GM21528 (cell line): ENCODE results near the gene SLC35A1.
"Not testable (repeated sequence)": the region's sequence is repeated elsewhere in the genome, so short reads cannot be mapped to it uniquely, and the experiment has no call there.

Source experiments
- ATAC-seq: cut with Tn5 transposase; IDR thresholded peaks from one replicate; pipeline ENCODE4 v1.9.1; 2021; ENCODE audit warnings: mild to moderate bottlenecking, moderate library complexity; ENCODE audit not compliant: unreplicated experiment, low FRiP score

The SLC35A1 gene, protein sequence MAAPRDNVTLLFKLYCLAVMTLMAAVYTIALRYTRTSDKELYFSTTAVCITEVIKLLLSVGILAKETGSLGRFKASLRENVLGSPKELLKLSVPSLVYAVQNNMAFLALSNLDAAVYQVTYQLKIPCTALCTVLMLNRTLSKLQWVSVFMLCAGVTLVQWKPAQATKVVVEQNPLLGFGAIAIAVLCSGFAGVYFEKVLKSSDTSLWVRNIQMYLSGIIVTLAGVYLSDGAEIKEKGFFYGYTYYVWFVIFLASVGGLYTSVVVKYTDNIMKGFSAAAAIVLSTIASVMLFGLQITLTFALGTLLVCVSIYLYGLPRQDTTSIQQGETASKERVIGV

GRCh38 chr6:87472525-87473418 is at the start of gene SLC35A1:
SLC35A1 (plus strand) TSS chr6:87472974; CDS start chr6:87473004, 30 bp downstream.
- peak; percentile 93 for ATAC-seq

DNA sequence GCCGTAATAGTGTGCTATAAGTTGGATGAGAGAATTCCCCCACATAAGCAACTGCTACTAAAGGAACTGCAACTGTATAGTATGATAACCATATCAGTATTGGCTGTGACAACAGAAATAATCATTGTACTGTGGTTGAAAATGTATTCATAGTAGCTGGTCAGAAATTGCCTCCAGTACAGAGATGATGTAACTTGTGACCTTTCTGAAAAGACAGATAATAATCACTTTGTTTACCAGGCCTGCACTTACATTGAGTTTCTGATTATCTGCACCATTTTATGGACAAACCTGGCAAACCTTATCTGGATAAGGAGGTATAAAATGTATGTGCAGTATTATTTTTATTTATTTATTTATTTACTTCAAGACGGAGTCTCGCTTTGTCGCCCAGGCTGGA is 46.0 kb upstream of the SLC35A1 start:
- no peak for ATAC-seq

- no peak for ATAC-seq
Measured at GRCh38 chr6:87430499-87430898, 42.3 kb upstream of the SLC35A1 start.

- ATAC-seq: no peak
Measured at GRCh38 chr6:87431263-87431662, 41.5 kb upstream of the SLC35A1 start.

- no peak for ATAC-seq
Measured at GRCh38 chr6:87436435-87436834, 36.3 kb upstream of the SLC35A1 start.

DNA sequence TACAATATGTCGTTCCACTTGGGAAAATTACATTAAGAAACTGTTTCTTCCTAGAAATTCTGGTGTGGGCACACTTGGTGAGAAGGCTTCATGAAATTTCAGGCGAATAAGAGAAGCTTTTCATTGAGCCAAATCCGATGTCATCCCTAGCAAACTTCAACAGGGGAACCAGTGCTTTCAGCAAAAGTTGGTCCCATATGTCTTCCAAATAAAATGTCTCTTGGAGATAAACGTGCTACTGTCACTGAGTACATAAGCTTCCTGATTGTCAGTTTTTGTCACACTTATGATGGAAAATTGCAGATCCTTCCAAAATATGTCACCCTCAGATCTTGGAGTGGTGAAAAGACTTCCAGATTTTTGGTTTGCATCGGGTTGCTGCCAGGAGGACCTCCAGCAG is 31.1 kb upstream of the SLC35A1 start:
- no peak for ATAC-seq

GRCh38 chr6:87444362-87444761 is 28.4 kb upstream of the SLC35A1 start:
- no peak for ATAC-seq

DNA sequence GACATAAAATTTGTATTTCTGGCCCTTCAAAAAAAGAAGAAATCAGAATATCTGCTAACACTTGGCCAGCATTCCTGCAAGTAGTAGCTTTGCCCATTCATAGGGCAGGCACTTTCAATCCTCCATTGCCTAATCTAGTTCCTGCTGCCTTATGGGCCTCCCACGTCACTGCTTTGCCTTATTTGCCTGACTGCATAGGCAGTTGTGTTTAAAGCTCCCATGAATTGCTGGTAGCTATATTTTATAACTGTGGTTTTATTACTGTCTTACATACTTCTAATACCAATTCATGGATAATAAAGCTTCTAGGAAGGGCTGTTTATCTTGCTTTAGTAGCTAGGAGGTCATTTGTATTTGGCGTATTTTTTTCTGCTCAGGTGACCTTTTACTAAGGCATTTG is 7.7 kb upstream of the SLC35A1 start:
- ATAC-seq: no peak

- peak; percentile 84 for ATAC-seq
Measured at GRCh38 chr6:87473419-87473903, 687 bp downstream of the SLC35A1 start.

GRCh38 chr6:87481931-87482330 is 9.2 kb downstream of the SLC35A1 start:
- ATAC-seq: no peak

DNA sequence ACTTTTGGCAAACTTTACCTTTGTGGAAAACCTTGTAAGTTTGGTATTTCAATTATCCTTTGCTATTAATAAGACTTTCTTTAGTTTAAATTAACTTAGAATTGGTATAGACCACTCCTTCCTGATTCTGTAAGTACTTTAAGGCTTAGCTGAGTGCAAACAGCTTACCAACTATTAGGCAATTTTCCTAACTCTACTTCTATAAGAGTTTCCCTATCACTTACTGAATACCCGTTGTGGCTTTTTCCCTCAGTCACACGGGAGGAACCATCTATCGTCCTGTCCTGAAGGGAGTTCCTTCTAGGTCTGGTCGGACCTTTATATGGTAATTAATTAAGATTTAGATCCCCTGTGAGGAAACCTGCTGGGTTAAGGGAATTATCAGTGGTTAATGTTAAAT is 9.6 kb downstream of the SLC35A1 start:
- ATAC-seq: no peak

DNA sequence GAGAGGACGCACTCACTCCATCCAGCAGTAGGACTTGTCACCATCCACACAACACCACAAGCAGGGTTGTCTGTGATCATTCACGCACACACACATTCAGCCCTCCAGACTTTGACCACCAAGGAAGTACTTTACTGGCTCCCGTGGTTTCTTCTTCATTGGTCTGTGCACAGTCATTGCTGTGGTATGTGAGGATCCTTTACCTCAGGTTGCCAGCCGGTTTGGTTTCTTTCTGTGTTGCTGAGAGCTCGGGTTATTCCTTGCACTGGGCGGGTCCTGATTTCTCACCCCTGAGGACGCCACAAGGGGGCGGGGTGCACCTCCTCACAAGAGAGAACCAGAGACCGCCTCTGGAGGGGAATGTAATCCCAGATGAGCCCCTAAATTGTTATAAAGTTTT is 11.2 kb downstream of the SLC35A1 start:
- ATAC-seq: no peak

DNA sequence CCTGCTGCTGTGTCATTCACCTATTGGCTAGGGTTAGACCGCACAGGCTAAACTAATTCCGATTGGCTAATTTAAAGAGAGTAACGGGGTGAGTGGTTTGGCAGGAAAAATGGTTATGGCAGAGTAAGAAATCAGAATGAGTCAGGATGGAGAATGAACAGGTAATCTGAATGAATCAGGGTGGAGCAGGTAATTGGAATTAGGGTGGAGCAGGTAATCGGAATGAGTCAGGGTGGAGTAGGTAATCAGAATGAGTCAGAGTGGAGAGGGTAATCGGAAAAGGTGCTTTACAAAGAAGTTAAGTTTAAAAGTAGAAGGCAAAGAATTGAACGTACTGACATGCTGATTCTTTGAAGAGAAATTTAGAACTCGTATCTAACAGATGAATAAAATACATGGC is 11.7 kb downstream of the SLC35A1 start:
- ATAC-seq: no peak

- ATAC-seq: no peak
Measured at GRCh38 chr6:87487555-87487954, 14.8 kb downstream of the SLC35A1 start.

DNA sequence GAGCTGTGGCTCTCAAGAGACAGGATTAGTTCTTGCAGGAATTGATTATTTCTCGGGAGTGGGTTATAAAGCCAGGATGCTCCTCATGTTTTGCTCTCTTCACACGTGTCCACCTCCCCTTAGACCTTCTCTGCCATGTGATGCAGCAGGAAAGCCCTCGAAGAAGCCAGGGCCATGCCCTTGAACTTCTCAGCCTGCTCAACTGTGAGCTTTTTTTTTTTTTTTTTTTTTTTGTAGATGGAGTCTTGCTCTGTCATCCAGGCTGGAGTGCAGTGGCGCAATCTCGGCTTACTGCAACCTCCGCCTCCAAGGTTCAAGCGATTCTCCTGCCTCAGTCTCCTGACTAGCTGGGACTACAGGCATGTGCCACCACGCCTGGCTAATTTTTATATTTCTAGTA is 16.6 kb downstream of the SLC35A1 start:
- not testable (repeated sequence) for ATAC-seq

- peak; percentile 80 for ATAC-seq
Measured at GRCh38 chr6:87494761-87495422, 22.1 kb downstream of the SLC35A1 start.

GRCh38 chr6:87498048-87498447 is 25.3 kb downstream of the SLC35A1 start:
- ATAC-seq: no peak

- no peak for ATAC-seq
Measured at GRCh38 chr6:87501809-87502572, 29.2 kb downstream of the SLC35A1 start.

DNA sequence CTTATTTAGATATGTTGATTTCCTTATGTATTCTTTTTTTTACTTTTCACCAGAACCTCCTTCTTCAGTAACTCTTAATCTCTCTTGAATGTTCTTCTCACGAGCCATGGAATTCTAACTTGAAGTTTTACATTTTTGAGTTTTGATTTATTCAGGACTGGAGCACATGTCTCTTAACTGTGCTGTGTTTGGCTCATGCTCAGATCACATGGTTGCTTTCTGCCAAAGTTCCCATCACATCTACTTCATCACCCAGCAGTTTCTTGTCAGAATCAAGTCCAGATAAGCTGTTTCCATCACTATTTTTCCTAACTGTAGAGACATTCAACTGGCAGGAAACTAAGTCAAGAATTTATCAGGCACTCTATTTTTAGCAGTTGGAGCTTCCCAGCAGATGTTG is 31.7 kb downstream of the SLC35A1 start:
- ATAC-seq: no peak

GRCh38 chr6:87514831-87515230 is 42.1 kb downstream of the SLC35A1 start:
- no peak for ATAC-seq
